HepG2 (cell line): Measurements from ENCODE around the gene AP2A2. TPM values are rescaled to one million over a fixed set of nuclear protein-coding genes. Genes with fewer than 3 reads are reported as not detected.

Source experiments
- ATAC-seq: fragments of 200-7000 bp; cut with Tn5 transposase; 3 replicates; pipeline ENCODE4 v1.9.1; 2020; ENCODE audit warnings: mild to moderate bottlenecking, moderate library complexity
- BruUV-seq: library from RNA; stranded (reverse); fragments of 400-500 nt; replicated peaks from 2 replicates; lab custom pipeline; 2021; lab: Mats Ljungman, UMichigan
- CTCF ChIA-PET: fragments of 300-600 bp; formaldehyde crosslinking; extraction: SDS; loops from one replicate; lab custom pipeline; 2021; ENCODE audit warnings: low total read pairs, inconsistent platforms, low intra/inter-chr PET ratio; lab: Yijun Ruan, JAX
- POLR2A ChIA-PET: fragments of 350-600 bp; sonication (Branson Sonifier 250); formaldehyde crosslinking; loops from one replicate; lab custom pipeline; 2020; ENCODE audit warnings: antibody characterized with exemption, inconsistent platforms; lab: Yijun Ruan, JAX
- DNase-seq: peaks from one replicate; pipeline ENCODE4 v3.0.0-alpha.2; 2015; ENCODE audit warnings: low spot score
- FAIRE-seq: peaks from 3 replicates; lab custom pipeline; 2011; peaks lifted over from hg19 to GRCh38; lab: Jason Lieb, UNC
- H2AFZ ChIP-seq: one replicate; pipeline ENCODE4 v1.6.1; 2011; ENCODE audit warnings: low read length, inconsistent platforms
- H3K27ac ChIP-seq: fragments of 300-600 bp; 3 replicates; pipeline ENCODE4 v1.8.0; 2011; ENCODE audit warnings: mixed run types, mild to moderate bottlenecking, mixed read lengths, low read length, inconsistent platforms; ENCODE audit not compliant: insufficient read depth; ENCODE audit errors: extremely low read length
- H3K27me3 ChIP-seq, 2 experiments: fragments of 200-600 bp in 1 of 2; 2 replicates in 1 of 2; 3 replicates in 1 of 2; pipeline versions ENCODE4 v1.6.0 to v1.8.0; 2011; ENCODE audit warnings: low read length in 2 of 2, mild to moderate bottlenecking in 2 of 2, moderate library complexity in 2 of 2, inconsistent platforms in 1 of 2; ENCODE audit not compliant: insufficient read depth in 2 of 2, control insufficient read depth in 1 of 2
- H3K36me3 ChIP-seq, 2 experiments: fragments of 200-600 bp in 1 of 2; replicated peaks in 1 of 2; 2 replicates in 1 of 2; 3 replicates in 1 of 2; pipeline versions ENCODE4 v1.5.1 to v1.8.0; 2011; ENCODE audit warnings: low read length in 2 of 2, inconsistent platforms in 1 of 2; ENCODE audit not compliant: insufficient read depth in 2 of 2, control insufficient read depth in 1 of 2
- H3K4me1 ChIP-seq: 2 replicates; pipeline ENCODE4 v1.5.1; 2012; ENCODE audit warnings: low read length, inconsistent platforms; ENCODE audit not compliant: insufficient read depth
- H3K4me2 ChIP-seq: 2 replicates; pipeline ENCODE4 v1.6.0; 2011; ENCODE audit warnings: low read depth, low read length, inconsistent platforms
- H3K4me3 ChIP-seq, 3 experiments: fragments of 200-600 bp in 1 of 3; sonication (generic), shearing (Covaris generic) in 1 of 3; replicated peaks in 1 of 3; 2 replicates each; pipeline ENCODE4 v1.5.1; 2011 to 2016; ENCODE audit warnings: low read length in 3 of 3, inconsistent platforms in 2 of 3, low read depth in 2 of 3, mild to moderate bottlenecking in 2 of 3, control low read depth in 1 of 3, mixed read lengths in 1 of 3; ENCODE audit not compliant: insufficient read depth in 1 of 3
- H3K79me2 ChIP-seq: one replicate; pipeline ENCODE4 v1.6.1; 2011; ENCODE audit warnings: low read length, inconsistent platforms; ENCODE audit not compliant: insufficient read depth
- H3K9ac ChIP-seq: 2 replicates; pipeline ENCODE4 v1.6.0; 2011; ENCODE audit warnings: mild to moderate bottlenecking, low read depth, low read length, inconsistent platforms; ENCODE audit not compliant: insufficient read depth
- H3K9me3 ChIP-seq: 2 replicates; pipeline ENCODE4 v1.5.1; 2012; ENCODE audit warnings: mild to moderate bottlenecking, low read length
- H4K20me1 ChIP-seq: 2 replicates; pipeline ENCODE4 v1.6.0; 2011; ENCODE audit warnings: inconsistent platforms, mild to moderate bottlenecking, low read length, moderate library complexity; ENCODE audit not compliant: insufficient read depth
- AKNA ChIP-seq: sonication (generic); formaldehyde crosslinking; IDR thresholded peaks from 2 replicates; pipeline ENCODE4 v1.4.0; 2020; ENCODE audit warnings: missing genetic modification reagents, borderline replicate concordance
- ARNT2 ChIP-seq: sonication (generic); formaldehyde crosslinking; IDR thresholded peaks from 2 replicates; pipeline ENCODE4 v1.8.0; 2022; ENCODE audit warnings: mild to moderate bottlenecking, low read depth, missing genetic modification reagents, moderate library complexity
- CREB3 ChIP-seq: sonication (generic); formaldehyde crosslinking; IDR thresholded peaks from 2 replicates; pipeline ENCODE4 v1.5.0; 2020; ENCODE audit warnings: missing genetic modification reagents
- HES4 ChIP-seq: sonication (generic); formaldehyde crosslinking; IDR thresholded peaks from 2 replicates; pipeline ENCODE4 v1.9.0; 2021; ENCODE audit warnings: mild to moderate bottlenecking, missing genetic modification reagents, borderline replicate concordance
- HNF4A ChIP-seq: sonication (generic); formaldehyde crosslinking; IDR thresholded peaks from 2 replicates; pipeline ENCODE4 v1.4.0; 2020; ENCODE audit warnings: missing genetic modification reagents
- HOXA5 ChIP-seq: sonication (generic); formaldehyde crosslinking; IDR thresholded peaks from 2 replicates; pipeline ENCODE4 v1.4.0; 2020; ENCODE audit warnings: missing genetic modification reagents
- KDM3A ChIP-seq: IDR thresholded peaks from 2 replicates; pipeline ENCODE4 v1.6.1; 2018; ENCODE audit warnings: low read depth, missing compliant biosample characterization
- NFIB ChIP-seq: sonication (generic); formaldehyde crosslinking; IDR thresholded peaks from 2 replicates; pipeline ENCODE4 v1.9.0; 2021; ENCODE audit warnings: missing genetic modification reagents, mild to moderate bottlenecking, borderline replicate concordance
- PBX2 ChIP-seq: IDR thresholded peaks from 2 replicates; pipeline ENCODE4 v1.6.1; 2016; ENCODE audit warnings: control low read depth
- RELA ChIP-seq: sonication (generic); formaldehyde crosslinking; IDR thresholded peaks from 2 replicates; pipeline ENCODE4 v1.4.0; 2020; ENCODE audit warnings: missing genetic modification reagents
- SIN3A ChIP-seq: IDR thresholded peaks from 2 replicates; pipeline ENCODE4 v1.6.1; 2011; ENCODE audit warnings: low read depth, mild to moderate bottlenecking, control low read depth, low read length, borderline replicate concordance
- SMC3 ChIP-seq: IDR thresholded peaks from 2 replicates; pipeline ENCODE4 v1.6.1; 2011; ENCODE audit warnings: low read length, improper control_type of control experiment
- ZFP1 ChIP-seq: IDR thresholded peaks from 2 replicates; pipeline ENCODE4 v1.6.1; 2016
- ZNF18 ChIP-seq: sonication (generic); formaldehyde crosslinking; IDR thresholded peaks from 2 replicates; pipeline ENCODE4 v1.8.0; 2022; ENCODE audit warnings: mild to moderate bottlenecking, missing genetic modification reagents; ENCODE audit not compliant: insufficient replicate concordance
- ZNF350 ChIP-seq: sonication (generic); formaldehyde crosslinking; IDR thresholded peaks from 2 replicates; pipeline ENCODE4 v1.4.0; 2020; ENCODE audit warnings: mild to moderate bottlenecking, low read depth, missing genetic modification reagents, borderline replicate concordance
- ZNF672 ChIP-seq: sonication (generic); formaldehyde crosslinking; IDR thresholded peaks from 2 replicates; pipeline ENCODE4 v1.8.1; 2022; ENCODE audit warnings: missing genetic modification reagents
- ZNF678 ChIP-seq: sonication (generic); formaldehyde crosslinking; IDR thresholded peaks from 2 replicates; pipeline ENCODE4 v1.4.0; 2020; ENCODE audit warnings: mild to moderate bottlenecking, missing genetic modification reagents
- WGBS: methylation state at CpG from one replicate; pipeline ENCODE4 v1.1.6; 2017; ENCODE audit warnings: low lambda C conversion rate; 5-methylcytosine and 5-hydroxymethylcytosine counted together
- in situ Hi-C: cut with HindIII; loops from 2 replicates; pipeline ENCODE4 v1.10.0; 2017; ENCODE audit warnings: low pct_unique_long_range_greater_than_20kb; ENCODE audit not compliant: extremely low pct_ligation_motif_present
- intact Hi-C: fragments of 100-400 bp; cut with micrococcal nuclease; formaldehyde crosslinking; loops from one replicate; pipeline ENCODE4 v1.10.0; 2022; ENCODE audit not compliant: unreplicated experiment
- polyA plus RNA-seq, 8 experiments: library from polyadenylated mRNA; depleted of rRNA in 3 of 8; stranded (reverse) in 7 of 8; unstranded in 1 of 8; fragments of >200 nt; fragmentation: Illumina TruSeq in 4 of 8; extraction: Trizol in 4 of 8; gene quantifications; 2 replicates each; pipeline versions ENCODE4 v1.2.1 to v1.2.3, GENCODE V29; 2011 to 2016; ENCODE audit warnings: low read depth in 4 of 8, missing spikeins in 1 of 8, mixed read lengths in 1 of 8; ENCODE audit not compliant: insufficient read depth in 1 of 8
- total RNA-seq, 5 experiments: library from RNA; depleted of rRNA; stranded (reverse); fragments of >200 nt; fragmentation: Illumina TruSeq; extraction: Trizol; gene quantifications; 2 replicates each; pipeline ENCODE4 v1.2.3, GENCODE V29; 2016; ENCODE audit warnings: low read depth in 1 of 5

The AP2A2 gene
- total and polyA plus RNA-seq, 2 of the 13 experiments (the other 11 are each of a cell fraction or from before 2014, with no cell fraction given) = 25.7 to 75.7 TPM

- H3K36me3 ChIP-seq = peaks cover 29 to 48% of the 10 kb centered on the region in 2 experiments
- ATAC-seq (no peak), FAIRE-seq (no peak), DNase-seq (no peak)
- H2AFZ ChIP-seq = no peak overlapping the region
- intact Hi-C loops = no loop called here
- no peaks in the 10 kb centered on the region; a peak in 1 of 5 replicates for H3K27me3 ChIP-seq
- H3K4me3 ChIP-seq = no peak overlapping the region
- H3K27ac ChIP-seq = no peak overlapping the region
- no peak overlapping the region for H3K9ac ChIP-seq
- no peaks in the 10 kb centered on the region for H3K4me1 ChIP-seq
- WGBS = 92% methylated on average over 29 of the region's 35 CpGs
- no peak for TF ChIP-seq RELA (CRISPR knock-in tag)
- no peak for TF ChIP-seq HOXA5 (CRISPR knock-in tag)
- TF ChIP-seq CREB3 (CRISPR knock-in tag) = no peak
- no peak for TF ChIP-seq KDM3A (CRISPR knock-in tag)
- TF ChIP-seq ZNF18 = no peak
- TF ChIP-seq HES4 (CRISPR knock-in tag) = no peak
- TF ChIP-seq PBX2 (CRISPR knock-in tag) = no peak
- no peak for TF ChIP-seq SIN3A
- TF ChIP-seq HNF4A (CRISPR knock-in tag) = no peak
- TF ChIP-seq ZFP1 = no peak
- no peak for TF ChIP-seq SMC3
- TF ChIP-seq ARNT2 (CRISPR knock-in tag) = no peak
- no peak for TF ChIP-seq ZNF350 (CRISPR knock-in tag)
- TF ChIP-seq NFIB (CRISPR knock-in tag) = no peak
- no peak for TF ChIP-seq ZNF678 (CRISPR knock-in tag)
- no peak for TF ChIP-seq AKNA
- no peak for TF ChIP-seq ZNF672
- H3K9me3 ChIP-seq = no peaks in the 10 kb centered on the region
- ChIA-PET CTCF (no interaction called here), POLR2A (no interaction called here)
- BruUV-seq = no TSS peak
- in situ Hi-C loops = no loop called here
- no peak overlapping the region for H3K4me2 ChIP-seq
- H4K20me1 ChIP-seq = no peaks in the 10 kb centered on the region
- no peaks in the 10 kb centered on the region for H3K79me2 ChIP-seq
Observed at GRCh38 chr11:1010551-1011319, 85.1 kb downstream of the AP2A2 start.
